ENCODE results near the gene CAPN9. TPM values are rescaled to one million over a fixed set of nuclear protein-coding genes. Genes with fewer than 3 reads are reported as not detected.

The CAPN9 gene
- polyA plus RNA-seq, 1 donor (not counting 4 experiments of a cell fraction or from before 2014, with no cell fraction given): not detected

GRCh38 chr1:230836347-230836746 is 89.2 kb downstream of the CAPN9 start:
- Histone ChIP-seq H3K27ac (ENCODE audit: control insufficient read depth, insufficient read depth, low read length) (no peak overlapping the region), H3K4me3 (ENCODE audit: control insufficient read depth in 2 of 3, extremely low read depth in 1 of 3, insufficient read depth in 2 of 3, low read depth in 1 of 3, low read length in 3 of 3) (no peak overlapping the region), H3K4me1 (ENCODE audit: control insufficient read depth, extremely low read depth, insufficient read depth, low read length) (no peaks in the 10 kb centered on the region), H3K9me3 (ENCODE audit: control insufficient read depth, low read depth, low read length) (no peaks in the 10 kb centered on the region), H3K4me2 (ENCODE audit: control insufficient read depth, extremely low read depth, insufficient read depth, low read depth, low read length) (no peak overlapping the region), H3K79me2 (ENCODE audit: control insufficient read depth, insufficient read depth, low read length) (no peaks in the 10 kb centered on the region), H4K20me1 (ENCODE audit: control insufficient read depth, extremely low read depth, insufficient read depth, low read length) (no peaks in the 10 kb centered on the region), H3K36me3 (ENCODE audit: control insufficient read depth in 2 of 2, extremely low read depth in 1 of 2, insufficient read depth in 2 of 2, low read length in 2 of 2) (no peaks in the 10 kb centered on the region), H3K9me1 (ENCODE audit: control insufficient read depth, extremely low read depth, insufficient read depth, low read length) (no peaks in the 10 kb centered on the region), H3K27me3 (ENCODE audit: control insufficient read depth, extremely low read depth, insufficient read depth, low read length) (no peaks in the 10 kb centered on the region), H2AFZ (ENCODE audit: control insufficient read depth, low read length) (no peak overlapping the region), H3K9ac (ENCODE audit: control insufficient read depth, extremely low read depth, insufficient read depth, low read length) (no peak overlapping the region)
- dilution Hi-C loops (cut with MboI; ENCODE audit: extremely low pct_ligation_motif_present, low sequenced_read_pairs): no loop called here
- TF ChIP-seq, protein P1, sequence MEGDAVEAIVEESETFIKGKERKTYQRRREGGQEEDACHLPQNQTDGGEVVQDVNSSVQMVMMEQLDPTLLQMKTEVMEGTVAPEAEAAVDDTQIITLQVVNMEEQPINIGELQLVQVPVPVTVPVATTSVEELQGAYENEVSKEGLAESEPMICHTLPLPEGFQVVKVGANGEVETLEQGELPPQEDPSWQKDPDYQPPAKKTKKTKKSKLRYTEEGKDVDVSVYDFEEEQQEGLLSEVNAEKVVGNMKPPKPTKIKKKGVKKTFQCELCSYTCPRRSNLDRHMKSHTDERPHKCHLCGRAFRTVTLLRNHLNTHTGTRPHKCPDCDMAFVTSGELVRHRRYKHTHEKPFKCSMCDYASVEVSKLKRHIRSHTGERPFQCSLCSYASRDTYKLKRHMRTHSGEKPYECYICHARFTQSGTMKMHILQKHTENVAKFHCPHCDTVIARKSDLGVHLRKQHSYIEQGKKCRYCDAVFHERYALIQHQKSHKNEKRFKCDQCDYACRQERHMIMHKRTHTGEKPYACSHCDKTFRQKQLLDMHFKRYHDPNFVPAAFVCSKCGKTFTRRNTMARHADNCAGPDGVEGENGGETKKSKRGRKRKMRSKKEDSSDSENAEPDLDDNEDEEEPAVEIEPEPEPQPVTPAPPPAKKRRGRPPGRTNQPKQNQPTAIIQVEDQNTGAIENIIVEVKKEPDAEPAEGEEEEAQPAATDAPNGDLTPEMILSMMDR (optimal IDR thresholded peaks at IDR 0.05 in 1 of 3, IDR thresholded peaks at IDR 0.05 in 1 of 3, conservative IDR thresholded peaks at IDR 0.05 in 1 of 3; ENCODE audit: extremely low read depth in 1 of 3, insufficient read depth in 2 of 3, low read length in 3 of 3): no peak
- no peak for TF ChIP-seq EZH2 (IDR thresholded peaks at IDR 0.05; ENCODE audit: low read length)
- DNase-seq (ENCODE audit: low read depth, low spot score) (no peak), FAIRE-seq (no peak)

DNA sequence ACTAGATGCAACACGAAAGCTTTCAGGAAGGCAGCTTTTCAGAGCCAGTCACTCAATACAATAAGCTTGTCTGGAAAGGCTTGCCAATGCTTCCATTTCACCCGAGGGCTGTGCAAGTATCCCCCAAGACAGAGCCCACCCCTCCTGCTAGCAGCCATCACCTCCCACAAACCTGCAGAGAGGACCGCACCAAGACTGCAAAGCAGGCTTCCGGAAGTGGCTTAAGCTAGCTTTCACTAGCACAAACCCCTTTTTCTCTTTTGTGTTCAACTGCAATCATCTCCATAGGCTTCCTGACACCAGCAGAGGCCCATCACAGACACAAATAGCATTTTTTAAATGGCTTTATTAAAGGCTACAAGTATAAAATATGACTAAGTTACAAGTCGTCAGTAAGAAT is 89.6 kb downstream of the CAPN9 start:
- H3K9me3 ChIP-seq (ENCODE audit: control insufficient read depth, low read depth, low read length): no peaks in the 10 kb centered on the region
- no peaks in the 10 kb centered on the region for H3K79me2 ChIP-seq (ENCODE audit: control insufficient read depth, insufficient read depth, low read length)
- no peak overlapping the region for H3K4me2 ChIP-seq (ENCODE audit: control insufficient read depth, extremely low read depth, insufficient read depth, low read depth, low read length)
- H3K27ac ChIP-seq (ENCODE audit: control insufficient read depth, insufficient read depth, low read length): no peak overlapping the region
- H3K9ac ChIP-seq (ENCODE audit: control insufficient read depth, extremely low read depth, insufficient read depth, low read length): no peak overlapping the region
- dilution Hi-C loops (cut with MboI; ENCODE audit: extremely low pct_ligation_motif_present, low sequenced_read_pairs): no loop called here
- no peak for DNase-seq (ENCODE audit: low read depth, low spot score)
- no peak for FAIRE-seq
- H3K4me3 ChIP-seq (ENCODE audit: control insufficient read depth in 2 of 3, extremely low read depth in 1 of 3, insufficient read depth in 2 of 3, low read depth in 1 of 3, low read length in 3 of 3): no peak overlapping the region
- H3K27me3 ChIP-seq (ENCODE audit: control insufficient read depth, extremely low read depth, insufficient read depth, low read length): no peaks in the 10 kb centered on the region
- H3K4me1 ChIP-seq (ENCODE audit: control insufficient read depth, extremely low read depth, insufficient read depth, low read length): no peaks in the 10 kb centered on the region
- no peaks in the 10 kb centered on the region for H3K9me1 ChIP-seq (ENCODE audit: control insufficient read depth, extremely low read depth, insufficient read depth, low read length)
- no peaks in the 10 kb centered on the region for H3K36me3 ChIP-seq (ENCODE audit: control insufficient read depth in 2 of 2, extremely low read depth in 1 of 2, insufficient read depth in 2 of 2, low read length in 2 of 2)
- TF ChIP-seq, protein P1 (optimal IDR thresholded peaks at IDR 0.05 in 1 of 3, IDR thresholded peaks at IDR 0.05 in 1 of 3, conservative IDR thresholded peaks at IDR 0.05 in 1 of 3; ENCODE audit: extremely low read depth in 1 of 3, insufficient read depth in 2 of 3, low read length in 3 of 3): no peak
- no peak for TF ChIP-seq EZH2 (IDR thresholded peaks at IDR 0.05; ENCODE audit: low read length)
- no peaks in the 10 kb centered on the region for H4K20me1 ChIP-seq (ENCODE audit: control insufficient read depth, extremely low read depth, insufficient read depth, low read length)
- H2AFZ ChIP-seq (ENCODE audit: control insufficient read depth, low read length): no peak overlapping the region
